ENCODE data around the gene TNS1. TPM values are rescaled to one million over a fixed set of nuclear protein-coding genes. Genes with fewer than 3 reads are reported as not detected.

TNS1 gene
- total RNA-seq, 2 experiments from 2014 or later, result 11.0 to 13.5 TPM

DNA sequence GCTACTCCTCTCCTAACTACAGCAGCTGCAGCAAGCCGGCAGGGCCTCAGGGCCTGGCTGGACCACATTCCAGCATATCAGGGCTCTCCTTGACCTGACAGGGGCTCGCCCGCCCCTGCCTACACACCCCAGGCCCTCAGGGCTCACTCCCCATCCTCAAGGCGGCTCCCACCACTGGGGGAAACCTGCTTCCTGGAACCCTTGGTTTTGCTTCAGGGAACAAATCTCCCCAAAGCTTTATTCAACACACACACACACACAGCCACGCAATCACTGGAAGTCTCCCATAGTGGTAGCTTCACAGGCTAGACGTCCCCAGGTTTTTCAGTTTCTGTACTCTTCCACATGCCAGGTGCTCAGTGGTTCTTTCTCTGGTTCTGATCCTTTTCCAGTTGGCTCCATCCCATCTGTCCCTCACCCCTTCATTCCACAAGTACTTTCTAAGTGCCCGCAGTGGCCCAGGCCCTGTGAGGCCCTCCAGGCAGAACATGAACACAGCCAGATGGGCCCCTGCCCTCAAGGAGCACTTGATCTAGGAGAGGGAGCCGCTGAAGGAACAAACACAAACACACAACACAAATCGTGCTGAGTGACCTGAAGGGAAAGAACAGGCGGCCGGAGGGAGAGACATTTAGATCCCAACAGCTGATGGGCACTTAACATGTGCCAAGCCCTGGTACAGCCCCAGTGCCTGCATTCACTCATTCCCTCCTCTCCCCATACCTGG lies 51.1 kb downstream of the TNS1 start:
- Mint-ChIP-seq H3K27me3 (peaks cover 5% of the 10 kb centered on the region), H3K36me3 (ENCODE audit: low read depth) (no peaks in the 10 kb centered on the region), H3K9me3 (no peaks in the 10 kb centered on the region), H3K27ac (no peak overlapping the region), H3K4me1 (peaks cover 16% of the 10 kb centered on the region), H3K4me3 (no peak overlapping the region)
- DNase-seq, result no peak
- ChIA-PET POLR2A (no interaction called here), CTCF (interaction anchor here (0.8 to 1.1 kb wide), 4 partner anchors 9 to 122 kb away, joined by 3 read pairs; no protein-coding TSS in a partner anchor)

DNA sequence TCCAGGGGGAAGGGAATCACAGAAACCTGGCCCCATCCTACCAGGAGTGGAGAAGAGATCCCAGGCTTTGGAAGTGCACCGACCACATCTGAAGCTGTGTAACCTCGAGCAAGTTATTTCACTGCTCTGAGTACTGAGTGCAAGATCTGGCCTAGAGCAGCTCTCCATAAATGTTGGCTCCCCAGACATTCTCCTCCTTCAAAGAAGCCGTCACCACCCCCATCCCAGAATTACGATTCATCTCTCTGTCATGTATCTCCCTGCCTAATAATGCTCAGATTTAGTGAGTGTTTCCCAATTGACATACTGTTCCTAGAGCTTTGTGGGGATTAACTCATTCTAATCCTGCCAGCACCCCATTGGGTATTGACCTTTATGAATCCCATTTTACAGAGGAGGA lies 51.7 kb downstream of the TNS1 start:
- ChIA-PET CTCF (interaction anchor here (0.6 to 1.1 kb wide), 4 partner anchors 9 to 813 kb away, joined by 3 to 4 read pairs (median 3); no protein-coding TSS in a partner anchor), POLR2A (no interaction called here)
- Mint-ChIP-seq H3K4me1 (peaks cover 22% of the 10 kb centered on the region), H3K4me3 (no peak overlapping the region), H3K27ac (no peak overlapping the region), H3K9me3 (no peaks in the 10 kb centered on the region), H3K27me3 (peaks cover 8% of the 10 kb centered on the region), H3K36me3 (ENCODE audit: low read depth) (no peaks in the 10 kb centered on the region)
- no peak for DNase-seq

DNA sequence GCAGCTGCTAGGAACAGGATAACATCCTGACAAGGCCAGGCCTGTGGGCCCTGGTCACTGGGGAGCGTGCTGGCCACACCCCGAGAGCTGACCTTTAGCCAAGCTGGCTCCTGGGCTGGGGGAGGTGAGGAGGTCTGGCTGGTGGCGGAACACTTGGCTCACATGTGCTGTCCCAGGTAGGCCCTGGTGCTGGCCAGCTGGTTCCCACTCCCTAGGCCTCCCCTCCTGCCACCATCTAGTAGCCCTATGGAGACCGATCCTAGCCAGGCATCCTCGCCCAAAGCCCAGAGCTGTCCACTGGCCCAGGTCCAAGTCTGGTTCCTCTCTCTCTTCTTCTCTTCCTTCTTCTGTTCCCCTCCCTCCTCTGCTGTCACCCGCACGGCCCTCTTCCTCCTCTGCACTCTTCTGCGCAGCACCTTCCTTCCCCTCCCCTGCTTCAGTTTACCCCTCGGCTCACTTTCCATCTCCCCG lies 52.4 kb downstream of the TNS1 start:
- Mint-ChIP-seq H3K27ac (no peak overlapping the region), H3K4me3 (no peak overlapping the region), H3K27me3 (peaks cover 11% of the 10 kb centered on the region), H3K4me1 (peaks cover 27% of the 10 kb centered on the region), H3K9me3 (no peaks in the 10 kb centered on the region), H3K36me3 (ENCODE audit: low read depth) (no peaks in the 10 kb centered on the region)
- POLR2A ChIA-PET, result no interaction called here
- CTCF ChIA-PET, result interaction anchor here (0.6 kb wide), 1 partner anchor 812 kb away, joined by 4 read pairs; no protein-coding TSS in a partner anchor
- DNase-seq, result no peak

DNA sequence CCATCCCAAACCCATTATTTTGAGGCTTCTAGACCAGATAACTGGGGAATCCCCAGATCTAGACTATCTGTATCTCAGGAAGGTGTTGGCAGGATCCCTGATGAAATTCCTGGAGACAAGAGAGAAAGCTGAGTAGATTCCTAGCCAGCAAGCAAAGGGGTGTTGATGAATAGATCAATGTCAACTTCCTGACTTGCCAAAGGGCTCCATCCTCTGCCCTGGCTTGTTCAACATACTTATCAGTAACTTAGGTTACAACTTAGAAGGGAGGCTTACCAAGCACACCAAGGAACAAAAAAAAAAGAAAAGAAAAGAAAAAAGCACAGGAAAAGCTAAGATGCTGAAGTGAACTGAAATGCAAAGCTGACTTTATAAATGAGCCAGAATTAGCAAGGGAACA lies 53.3 kb downstream of the TNS1 start:
- Mint-ChIP-seq H3K4me3 (no peak overlapping the region), H3K4me1 (peaks cover 37% of the 10 kb centered on the region), H3K9me3 (no peaks in the 10 kb centered on the region), H3K27ac (no peak overlapping the region), H3K36me3 (ENCODE audit: low read depth) (no peaks in the 10 kb centered on the region), H3K27me3 (peaks cover 15% of the 10 kb centered on the region)
- POLR2A ChIA-PET, result no interaction called here
- CTCF ChIA-PET, result interaction anchor here (0.6 kb wide), 1 partner anchor 1654 kb away, joined by 3 read pairs; no protein-coding TSS in a partner anchor
- DNase-seq, result no peak

DNA sequence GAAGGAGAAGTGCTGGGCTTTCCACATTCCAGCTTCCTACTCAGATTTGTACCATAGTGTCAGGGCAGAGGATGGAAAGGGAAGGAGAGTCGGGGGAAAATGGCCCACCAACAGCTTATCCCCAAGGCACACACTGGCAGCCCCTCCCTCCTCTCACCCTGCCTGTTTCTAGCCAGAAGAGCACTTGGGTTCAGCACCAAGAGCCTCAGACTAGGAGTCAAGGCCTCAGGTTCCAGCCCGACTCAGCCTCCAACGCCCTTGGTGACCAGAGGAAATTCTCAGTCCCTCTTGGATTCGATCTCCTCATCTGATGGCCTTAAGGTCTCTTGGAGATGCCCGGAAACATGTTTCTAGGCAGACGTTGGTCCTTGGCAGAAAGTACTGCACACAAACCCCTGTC lies 53.9 kb downstream of the TNS1 start:
- ChIA-PET POLR2A (no interaction called here), CTCF (no interaction called here)
- no peak overlapping the region for H3K27ac Mint-ChIP-seq
- DNase-seq, result no peak
- peaks cover 42% of the 10 kb centered on the region for H3K4me1 Mint-ChIP-seq
- no peak overlapping the region for H3K4me3 Mint-ChIP-seq
- no peaks in the 10 kb centered on the region for H3K9me3 Mint-ChIP-seq
- H3K36me3 Mint-ChIP-seq (ENCODE audit: low read depth), result no peaks in the 10 kb centered on the region
- H3K27me3 Mint-ChIP-seq, result peaks cover 15% of the 10 kb centered on the region

DNA sequence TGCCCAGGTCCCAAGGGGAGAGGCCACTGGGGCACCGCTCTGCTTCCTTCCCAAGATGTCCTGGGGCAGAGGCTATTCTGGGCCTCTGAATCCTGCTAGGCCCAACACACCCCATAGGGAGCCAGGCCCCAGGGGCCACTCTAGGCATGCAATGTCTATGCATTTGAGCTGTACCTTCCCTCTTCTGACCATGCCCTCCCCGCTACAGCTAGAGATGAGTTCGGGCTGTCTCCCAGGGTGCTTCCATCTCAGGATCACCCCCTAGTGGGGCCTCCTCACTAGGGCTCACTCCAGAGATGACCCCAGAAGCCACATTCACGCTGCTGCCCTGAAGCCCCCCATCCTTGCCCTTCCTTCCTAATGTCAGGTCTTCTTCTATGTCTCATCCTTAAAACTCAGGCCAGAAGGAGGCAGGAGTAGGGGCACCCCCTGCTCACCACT lies 54.4 kb downstream of the TNS1 start:
- POLR2A ChIA-PET, result no interaction called here
- no peak overlapping the region for H3K27ac Mint-ChIP-seq

DNA sequence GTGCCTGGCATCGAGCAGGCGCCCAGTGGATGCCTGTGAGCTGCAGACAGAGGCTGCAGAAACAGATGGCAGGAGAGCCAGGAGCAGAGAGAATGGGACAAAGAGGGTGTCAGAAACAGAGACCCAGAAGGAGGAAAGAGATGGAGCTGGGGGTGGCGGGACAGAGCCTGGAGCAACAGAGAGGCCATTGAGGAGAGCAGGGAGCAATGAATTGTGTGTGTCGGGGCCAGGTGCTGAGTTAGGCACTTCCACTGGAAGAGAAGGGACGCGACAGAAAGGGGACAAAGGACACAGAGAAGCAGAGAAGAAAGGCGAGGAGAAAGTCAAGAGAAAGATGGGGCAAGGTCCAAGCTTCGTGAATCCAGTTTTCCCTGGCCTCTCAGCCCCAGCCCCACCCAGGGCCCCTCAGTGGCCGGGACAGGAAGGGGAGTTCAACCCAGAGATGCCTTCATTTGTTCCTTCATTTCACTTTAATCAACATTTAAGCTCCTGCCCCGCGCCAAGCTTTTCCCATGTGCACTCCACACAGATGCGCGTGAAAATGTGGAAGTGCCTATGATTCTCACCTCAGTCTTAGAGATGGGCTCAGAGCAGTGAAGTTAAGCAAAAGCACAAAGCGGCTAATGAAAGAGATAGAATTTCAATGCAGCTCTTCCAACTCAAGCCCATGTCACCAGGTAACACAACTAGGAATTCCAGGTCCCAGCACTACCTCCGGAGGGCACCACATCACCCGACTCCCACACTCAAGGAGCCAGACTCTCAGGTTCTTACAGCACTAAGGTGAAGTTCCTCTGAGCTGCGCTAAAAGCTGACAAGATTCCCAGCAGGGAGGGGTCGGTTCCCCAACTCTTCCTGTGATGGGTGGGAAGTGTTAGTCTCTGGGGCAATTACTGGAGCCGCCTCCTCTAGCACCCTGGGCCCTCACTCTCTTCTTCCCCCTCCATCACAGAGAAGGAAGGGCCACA lies 55.1 kb downstream of the TNS1 start:
- peaks cover 20% of the 10 kb centered on the region for H3K27me3 Mint-ChIP-seq
- POLR2A ChIA-PET, result no interaction called here
- no peaks in the 10 kb centered on the region for H3K36me3 Mint-ChIP-seq (ENCODE audit: low read depth)
- CTCF ChIA-PET, result no interaction called here
- no peaks in the 10 kb centered on the region for H3K9me3 Mint-ChIP-seq
- peaks cover 52% of the 10 kb centered on the region for H3K4me1 Mint-ChIP-seq
- no peak overlapping the region for H3K4me3 Mint-ChIP-seq
- H3K27ac Mint-ChIP-seq, result peak overlapping the region; percentile 51
- no peak for DNase-seq

More for the DNA sequence above, 54.4 kb downstream of the TNS1 start:
- no peaks in the 10 kb centered on the region for H3K9me3 Mint-ChIP-seq
- CTCF ChIA-PET, result no interaction called here
- H3K4me3 Mint-ChIP-seq, result no peak overlapping the region
- peaks cover 48% of the 10 kb centered on the region for H3K4me1 Mint-ChIP-seq
- peaks cover 19% of the 10 kb centered on the region for H3K27me3 Mint-ChIP-seq
- H3K36me3 Mint-ChIP-seq (ENCODE audit: low read depth), result no peaks in the 10 kb centered on the region
- no peak for DNase-seq

DNA sequence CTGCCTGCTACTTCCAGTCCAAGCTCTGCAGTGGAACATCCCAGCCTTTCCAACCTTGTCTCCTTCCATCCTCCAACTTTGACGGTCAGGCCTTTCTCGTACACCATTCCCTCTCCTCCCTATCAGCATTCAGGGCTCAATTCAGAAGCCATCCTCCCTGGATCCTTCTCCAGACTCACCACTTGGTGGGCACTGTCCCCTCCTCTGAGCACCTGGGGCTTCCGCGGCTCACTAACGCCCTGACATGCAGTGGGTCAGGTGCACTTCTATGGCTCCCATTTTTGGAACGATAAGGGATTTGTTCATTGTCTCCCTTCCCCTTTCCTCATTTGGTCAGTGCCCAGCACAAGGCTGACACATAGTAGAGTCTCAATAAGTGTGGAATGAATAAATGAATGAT lies 56.7 kb downstream of the TNS1 start:
- CTCF ChIA-PET, result interaction anchor here (0.6 to 1.6 kb wide), 2 partner anchors 20 to 858 kb away, joined by 3 to 4 read pairs; no protein-coding TSS in a partner anchor
- POLR2A ChIA-PET, result no interaction called here
- Mint-ChIP-seq H3K9me3 (no peaks in the 10 kb centered on the region), H3K4me3 (no peak overlapping the region), H3K27me3 (peaks cover 28% of the 10 kb centered on the region), H3K36me3 (ENCODE audit: low read depth) (no peaks in the 10 kb centered on the region), H3K27ac (no peak overlapping the region), H3K4me1 (peaks cover 62% of the 10 kb centered on the region)
- DNase-seq, result no peak

DNA sequence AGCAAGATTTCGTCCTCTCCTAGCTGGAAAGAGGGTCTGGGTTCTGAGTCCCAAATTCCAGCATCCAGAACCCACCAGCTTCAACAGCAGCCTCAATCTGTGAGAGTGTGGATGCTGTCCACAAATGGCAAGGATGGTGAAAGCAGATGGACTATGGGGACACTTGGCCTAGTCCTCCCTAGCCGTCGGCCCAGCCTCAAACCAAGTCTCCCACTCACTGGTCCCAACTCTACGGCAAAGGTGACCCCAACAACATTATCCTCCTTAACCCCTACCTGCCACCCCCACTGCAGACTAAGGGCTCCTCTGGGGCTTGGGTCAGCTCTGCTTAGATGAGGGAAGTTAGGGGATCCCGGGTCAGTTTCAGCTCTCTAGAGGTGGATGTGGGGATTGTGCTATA lies 57.3 kb downstream of the TNS1 start:
- Mint-ChIP-seq H3K36me3 (ENCODE audit: low read depth) (no peaks in the 10 kb centered on the region), H3K9me3 (no peaks in the 10 kb centered on the region), H3K4me1 (peaks cover 62% of the 10 kb centered on the region), H3K27ac (no peak overlapping the region), H3K27me3 (peaks cover 28% of the 10 kb centered on the region), H3K4me3 (no peak overlapping the region)
- ChIA-PET CTCF (interaction anchor here (1.6 kb wide), 1 partner anchor 20 kb away, joined by 3 read pairs; no protein-coding TSS in a partner anchor), POLR2A (no interaction called here)
- DNase-seq, result no peak

DNA sequence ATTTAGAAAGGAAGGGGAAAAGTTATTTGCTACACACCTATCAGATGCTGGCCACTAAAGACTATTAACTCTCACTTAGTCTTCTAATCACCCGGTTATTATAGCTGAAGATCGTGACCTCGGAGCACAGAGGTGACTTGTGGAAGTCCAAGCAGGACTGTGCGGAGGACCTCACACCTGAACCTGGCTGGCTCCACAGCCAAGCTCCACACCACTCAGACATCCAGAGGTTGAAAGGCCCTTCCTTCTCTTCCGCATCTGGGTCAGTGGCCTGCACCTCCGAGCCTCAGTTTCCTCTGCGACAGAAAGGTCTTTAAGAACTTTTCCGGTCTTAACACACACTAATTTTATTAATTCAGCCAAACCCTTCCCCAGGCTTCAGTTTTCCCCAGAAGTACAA lies 57.9 kb downstream of the TNS1 start:
- Mint-ChIP-seq H3K9me3 (no peaks in the 10 kb centered on the region), H3K36me3 (ENCODE audit: low read depth) (no peaks in the 10 kb centered on the region), H3K4me1 (peaks cover 64% of the 10 kb centered on the region), H3K4me3 (no peak overlapping the region), H3K27ac (no peak overlapping the region), H3K27me3 (peaks cover 28% of the 10 kb centered on the region)
- POLR2A ChIA-PET, result no interaction called here
- no peak for DNase-seq
- CTCF ChIA-PET, result no interaction called here

DNA sequence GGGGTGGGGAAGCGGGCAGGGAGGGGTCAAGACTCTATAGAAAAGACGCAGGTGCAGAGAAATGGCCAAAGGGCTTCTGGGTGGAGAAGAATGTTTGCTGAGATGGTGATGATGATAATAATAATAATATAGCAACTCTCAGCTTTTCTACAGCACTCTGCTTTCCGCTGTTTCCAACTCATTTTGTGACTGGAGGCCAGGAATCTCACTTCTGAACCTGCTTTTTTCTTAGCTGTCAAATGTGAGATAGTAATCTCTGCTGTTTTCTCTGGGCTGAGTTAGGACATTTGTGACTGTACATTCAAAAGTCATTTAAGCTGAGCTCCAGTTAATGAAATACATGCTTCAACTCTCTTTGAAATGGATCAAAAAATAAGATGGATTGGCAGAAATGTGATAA lies 58.4 kb downstream of the TNS1 start:
- no peaks in the 10 kb centered on the region for H3K36me3 Mint-ChIP-seq (ENCODE audit: low read depth)
- peaks cover 28% of the 10 kb centered on the region for H3K27me3 Mint-ChIP-seq
- peak overlapping the region; percentile 38 for H3K4me3 Mint-ChIP-seq
- peak overlapping the region; percentile 21 for H3K27ac Mint-ChIP-seq
- no peak for DNase-seq
- H3K4me1 Mint-ChIP-seq, result peaks cover 64% of the 10 kb centered on the region
- ChIA-PET POLR2A (interaction anchor here (0.5 kb wide), 1 partner anchor 24 kb away, joined by 4 read pairs; no protein-coding TSS in a partner anchor), CTCF (interaction anchor here (1.6 kb wide), 1 partner anchor 10 kb away, joined by 4 read pairs; no protein-coding TSS in a partner anchor)
- no peaks in the 10 kb centered on the region for H3K9me3 Mint-ChIP-seq

DNA sequence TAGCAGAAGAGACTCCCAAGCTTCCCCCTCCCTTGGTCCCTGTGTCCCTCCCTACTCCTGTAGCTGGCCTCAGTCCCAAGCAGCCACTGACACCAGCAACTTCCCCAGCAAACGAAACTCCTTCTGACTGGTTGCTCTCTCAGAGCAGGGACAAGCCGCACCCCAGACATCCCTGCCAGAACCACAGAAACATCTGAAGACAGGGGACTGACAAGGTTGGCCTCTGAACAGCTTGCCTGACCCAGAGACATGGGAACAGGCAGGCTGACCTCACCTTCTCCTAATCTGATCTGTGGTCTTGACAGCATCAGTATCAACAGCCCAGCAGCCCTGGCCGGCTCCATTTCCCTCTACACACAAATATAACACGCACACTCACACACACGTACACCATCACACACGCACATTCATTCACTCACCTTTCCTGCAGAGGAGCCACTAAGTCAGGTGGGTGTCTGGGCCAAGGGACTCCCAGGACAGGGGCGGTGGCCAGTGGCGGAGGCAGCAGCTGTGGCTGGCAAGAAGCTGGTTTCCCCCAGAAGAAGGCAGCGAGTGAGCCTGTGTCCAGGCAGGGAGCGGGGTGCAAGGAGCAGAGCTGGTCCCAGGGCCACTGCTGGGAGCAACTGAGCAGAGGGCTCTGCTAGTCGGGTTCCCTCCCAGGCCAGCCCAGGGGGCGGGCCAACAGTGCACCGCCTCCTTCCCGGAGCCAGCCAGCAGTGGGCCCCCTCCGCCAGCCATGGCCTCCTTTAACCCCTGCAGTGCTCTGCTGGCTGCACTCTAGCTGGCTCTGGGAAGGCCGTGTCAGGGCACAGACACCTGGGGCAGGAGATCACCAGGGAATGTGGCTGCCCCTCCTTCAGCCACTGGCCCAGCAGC lies 59.1 kb downstream of the TNS1 start:
- H3K4me1 Mint-ChIP-seq, result peaks cover 64% of the 10 kb centered on the region
- H3K36me3 Mint-ChIP-seq (ENCODE audit: low read depth), result no peaks in the 10 kb centered on the region
- ChIA-PET CTCF (interaction anchor here (1.6 kb wide), 1 partner anchor 10 kb away, joined by 4 read pairs; no protein-coding TSS in a partner anchor), POLR2A (interaction anchor here (0.5 kb wide), 1 partner anchor 24 kb away, joined by 4 read pairs; no protein-coding TSS in a partner anchor)
- DNase-seq, result peak; percentile 40
- H3K9me3 Mint-ChIP-seq, result no peaks in the 10 kb centered on the region
- peaks cover 28% of the 10 kb centered on the region for H3K27me3 Mint-ChIP-seq
- H3K4me3 Mint-ChIP-seq, result peak overlapping the region; percentile 58
- H3K27ac Mint-ChIP-seq, result peak overlapping the region; percentile 15
